Measurements from ENCODE around the gene AMN1. TPM values are rescaled to one million over a fixed set of nuclear protein-coding genes. Genes with fewer than 3 reads are reported as not detected.

The AMN1 gene
- total and polyA plus RNA-seq, 2 donors (not counting 1 experiment from before 2014, with no cell fraction given): 9.1 to 10.4 TPM

DNA sequence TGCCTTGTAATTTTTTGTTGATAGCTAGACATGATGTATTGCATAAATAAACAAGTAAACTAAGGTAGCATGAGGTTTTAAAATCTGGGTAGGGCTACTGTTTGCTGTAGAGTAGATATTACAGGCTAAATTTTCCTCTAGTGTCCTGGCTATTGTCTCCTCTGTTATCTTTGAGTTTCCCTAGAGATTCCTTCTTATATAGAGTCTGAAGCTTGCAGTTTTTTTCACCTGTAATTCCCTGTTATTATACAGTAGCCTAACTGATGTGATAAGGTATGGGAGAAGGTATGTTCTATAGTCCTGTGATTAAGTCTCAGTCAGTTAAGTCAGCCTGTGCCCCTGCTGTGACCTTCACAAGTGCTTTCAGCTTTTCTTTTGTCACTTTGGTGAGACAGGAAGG, 59.8 kb downstream of the AMN1 start:
- H4K20me1 ChIP-seq (ENCODE audit: control insufficient read depth, extremely low read depth, insufficient read depth, low read length): no peaks in the 10 kb centered on the region
- no peaks in the 10 kb centered on the region for H3K27me3 ChIP-seq (ENCODE audit: control insufficient read depth, insufficient read depth, low read length)
- H3K4me1 ChIP-seq (ENCODE audit: control insufficient read depth, extremely low read depth, insufficient read depth, low read length): no peaks in the 10 kb centered on the region
- H3K4me2 ChIP-seq (ENCODE audit: extremely low read depth, insufficient read depth, low read length): no peak overlapping the region
- no peak for DNase-seq (ENCODE audit: low read depth in 2 of 2)
- H3K9me3 ChIP-seq (ENCODE audit: control insufficient read depth, insufficient read depth, low read depth, low read length): no peaks in the 10 kb centered on the region
- H3K27ac ChIP-seq (ENCODE audit: insufficient read depth, low read length): no peak overlapping the region
- H3K36me3 ChIP-seq (ENCODE audit: control insufficient read depth, insufficient read depth, low read length): no peaks in the 10 kb centered on the region
- no peak overlapping the region for H3K9ac ChIP-seq (ENCODE audit: insufficient read depth, low read length)
- TF ChIP-seq EZH2 (IDR thresholded peaks at IDR 0.05; ENCODE audit: low read length, missing control alignments): no peak
- TF ChIP-seq, protein P1, sequence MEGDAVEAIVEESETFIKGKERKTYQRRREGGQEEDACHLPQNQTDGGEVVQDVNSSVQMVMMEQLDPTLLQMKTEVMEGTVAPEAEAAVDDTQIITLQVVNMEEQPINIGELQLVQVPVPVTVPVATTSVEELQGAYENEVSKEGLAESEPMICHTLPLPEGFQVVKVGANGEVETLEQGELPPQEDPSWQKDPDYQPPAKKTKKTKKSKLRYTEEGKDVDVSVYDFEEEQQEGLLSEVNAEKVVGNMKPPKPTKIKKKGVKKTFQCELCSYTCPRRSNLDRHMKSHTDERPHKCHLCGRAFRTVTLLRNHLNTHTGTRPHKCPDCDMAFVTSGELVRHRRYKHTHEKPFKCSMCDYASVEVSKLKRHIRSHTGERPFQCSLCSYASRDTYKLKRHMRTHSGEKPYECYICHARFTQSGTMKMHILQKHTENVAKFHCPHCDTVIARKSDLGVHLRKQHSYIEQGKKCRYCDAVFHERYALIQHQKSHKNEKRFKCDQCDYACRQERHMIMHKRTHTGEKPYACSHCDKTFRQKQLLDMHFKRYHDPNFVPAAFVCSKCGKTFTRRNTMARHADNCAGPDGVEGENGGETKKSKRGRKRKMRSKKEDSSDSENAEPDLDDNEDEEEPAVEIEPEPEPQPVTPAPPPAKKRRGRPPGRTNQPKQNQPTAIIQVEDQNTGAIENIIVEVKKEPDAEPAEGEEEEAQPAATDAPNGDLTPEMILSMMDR (conservative IDR thresholded peaks at IDR 0.05 in 1 of 2, IDR thresholded peaks at IDR 0.05 in 1 of 2; ENCODE audit: low read depth in 1 of 2, low read length in 2 of 2): no peak
- no peaks in the 10 kb centered on the region for H3K79me2 ChIP-seq (ENCODE audit: control insufficient read depth, insufficient read depth, low read length)
- H3K4me3 ChIP-seq (replicated peaks in 1 of 4; ENCODE audit: control extremely low read depth in 1 of 4, insufficient read depth in 1 of 4, low read depth in 3 of 4, low read length in 4 of 4): no peak overlapping the region
- no peak overlapping the region for H2AFZ ChIP-seq (ENCODE audit: low read length)

DNA sequence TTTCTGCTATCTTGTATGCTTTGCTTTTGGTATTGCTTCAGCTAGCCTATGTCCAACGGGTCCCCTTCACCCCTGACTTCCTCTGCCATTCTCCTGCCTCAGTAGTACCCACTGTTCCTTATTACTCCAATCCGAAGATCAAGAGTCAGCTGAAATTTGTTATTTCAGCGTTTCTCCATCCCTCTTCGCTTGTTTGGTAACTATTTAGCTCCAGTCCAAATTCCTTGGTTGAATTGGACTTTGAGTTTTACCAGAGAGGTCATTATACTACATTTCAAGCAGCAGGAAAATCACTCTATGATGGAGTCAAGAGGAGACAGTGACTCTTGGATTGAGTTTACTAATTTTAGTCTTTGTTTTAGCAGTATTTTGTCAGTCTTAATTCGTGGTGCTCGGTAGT, 64.8 kb downstream of the AMN1 start:
- Histone ChIP-seq H2AFZ (ENCODE audit: low read length) (no peak overlapping the region), H3K4me3 (replicated peaks in 1 of 4; ENCODE audit: control extremely low read depth in 1 of 4, insufficient read depth in 1 of 4, low read depth in 3 of 4, low read length in 4 of 4) (no peak overlapping the region), H3K36me3 (ENCODE audit: control insufficient read depth, insufficient read depth, low read length) (no peaks in the 10 kb centered on the region), H3K79me2 (ENCODE audit: control insufficient read depth, insufficient read depth, low read length) (no peaks in the 10 kb centered on the region), H3K9ac (ENCODE audit: insufficient read depth, low read length) (no peak overlapping the region), H3K27me3 (ENCODE audit: control insufficient read depth, insufficient read depth, low read length) (no peaks in the 10 kb centered on the region), H3K4me2 (ENCODE audit: extremely low read depth, insufficient read depth, low read length) (no peak overlapping the region), H4K20me1 (ENCODE audit: control insufficient read depth, extremely low read depth, insufficient read depth, low read length) (no peaks in the 10 kb centered on the region), H3K27ac (ENCODE audit: insufficient read depth, low read length) (no peak overlapping the region), H3K9me3 (ENCODE audit: control insufficient read depth, insufficient read depth, low read depth, low read length) (no peaks in the 10 kb centered on the region), H3K4me1 (ENCODE audit: control insufficient read depth, extremely low read depth, insufficient read depth, low read length) (no peaks in the 10 kb centered on the region)
- no peak for DNase-seq (ENCODE audit: low read depth in 2 of 2)
- no peak for TF ChIP-seq EZH2 (IDR thresholded peaks at IDR 0.05; ENCODE audit: low read length, missing control alignments)
- TF ChIP-seq, protein P1 (conservative IDR thresholded peaks at IDR 0.05 in 1 of 2, IDR thresholded peaks at IDR 0.05 in 1 of 2; ENCODE audit: low read depth in 1 of 2, low read length in 2 of 2): no peak

DNA sequence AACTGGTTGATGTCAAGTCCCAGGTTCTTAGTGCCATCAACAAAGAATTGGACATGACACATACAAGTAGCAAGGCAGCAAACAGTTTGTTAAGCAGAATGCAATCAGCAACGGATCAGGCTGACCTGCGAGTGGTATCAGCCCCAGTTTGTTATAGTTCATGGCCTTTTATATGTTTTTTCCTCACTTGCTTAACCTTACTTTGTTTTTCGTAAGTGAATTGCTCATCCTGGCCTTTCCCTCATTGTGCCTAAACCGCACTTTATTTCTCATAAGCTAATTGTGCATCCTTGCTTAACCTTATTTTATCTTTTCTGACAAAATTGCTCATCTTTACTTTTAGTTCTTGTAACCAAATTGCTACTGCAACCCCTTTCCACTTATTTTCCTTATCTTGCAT, 65.2 kb downstream of the AMN1 start:
- no peaks in the 10 kb centered on the region for H4K20me1 ChIP-seq (ENCODE audit: control insufficient read depth, extremely low read depth, insufficient read depth, low read length)
- no peak overlapping the region for H3K4me2 ChIP-seq (ENCODE audit: extremely low read depth, insufficient read depth, low read length)
- no peaks in the 10 kb centered on the region for H3K4me1 ChIP-seq (ENCODE audit: control insufficient read depth, extremely low read depth, insufficient read depth, low read length)
- H3K27ac ChIP-seq (ENCODE audit: insufficient read depth, low read length): no peak overlapping the region
- H3K9ac ChIP-seq (ENCODE audit: insufficient read depth, low read length): no peak overlapping the region
- H3K36me3 ChIP-seq (ENCODE audit: control insufficient read depth, insufficient read depth, low read length): no peaks in the 10 kb centered on the region
- H3K9me3 ChIP-seq (ENCODE audit: control insufficient read depth, insufficient read depth, low read depth, low read length): no peaks in the 10 kb centered on the region
- no peak for DNase-seq (ENCODE audit: low read depth in 2 of 2)
- H3K79me2 ChIP-seq (ENCODE audit: control insufficient read depth, insufficient read depth, low read length): no peaks in the 10 kb centered on the region
- no peak overlapping the region for H2AFZ ChIP-seq (ENCODE audit: low read length)
- H3K27me3 ChIP-seq (ENCODE audit: control insufficient read depth, insufficient read depth, low read length): no peaks in the 10 kb centered on the region
- no peak overlapping the region for H3K4me3 ChIP-seq (replicated peaks in 1 of 4; ENCODE audit: control extremely low read depth in 1 of 4, insufficient read depth in 1 of 4, low read depth in 3 of 4, low read length in 4 of 4)
- TF ChIP-seq EZH2 (IDR thresholded peaks at IDR 0.05; ENCODE audit: low read length, missing control alignments): no peak
- TF ChIP-seq, protein P1 (conservative IDR thresholded peaks at IDR 0.05 in 1 of 2, IDR thresholded peaks at IDR 0.05 in 1 of 2; ENCODE audit: low read depth in 1 of 2, low read length in 2 of 2): no peak
